ENCODE data around the gene FXYD7. TPM values are rescaled to one million over a fixed set of nuclear protein-coding genes. Genes with fewer than 3 reads are reported as not detected.

FXYD7 gene
- total and polyA plus RNA-seq, 12 donors: 0.10 to 0.37 (median 0.29) TPM; not detected in 8

GRCh38 chr19:35202722-35203688 lies 60.0 kb downstream of the FXYD7 start:
- Histone ChIP-seq H3K27me3 (peaks cover 0 to 4% (median 0%) of the 10 kb centered on the region in 7 donors), H3K36me3 (no peaks in the 10 kb centered on the region), H3K9me3 (no peaks in the 10 kb centered on the region), H3K27ac (peak overlapping the region in 1 of 10 donors; percentile 70), H3K4me1 (peaks cover 0 to 31% (median 0%) of the 10 kb centered on the region in 9 donors), H3K4me3 (no peak overlapping the region)
- WGBS, 2 donors: 88 to 89% methylated on average over 4 of the region's 4 CpGs
- TF ChIP-seq CTCF (IDR thresholded peaks at IDR 0.05): no peak
- DNase-seq (no peak), ATAC-seq (no peak)
- intact Hi-C loops (cut with DNase I): no loop called here

Other genes with a start within 250 kb of the FXYD7 start
- 1 to 10 TPM; 1.6 to 4.5 (median 2.6) TPM for gene ZNF30, start 216.4 kb upstream of the FXYD7 start, total RNA-seq
- 1 to 10 TPM; 1.4 to 4.1 TPM for gene ZNF30, start 216.4 kb upstream of the FXYD7 start, polyA plus RNA-seq
- gene ZNF792, start 179.0 kb upstream of the FXYD7 start, total RNA-seq: 1 to 10 TPM; 2.0 to 5.9 (median 4.0) TPM
- 1 to 10 TPM; 1.6 to 1.7 TPM for gene ZNF792, start 179.0 kb upstream of the FXYD7 start, polyA plus RNA-seq
- 10 to 100 TPM; 19.5 to 49.4 (median 30.3) TPM for gene GRAMD1A, start 142.9 kb upstream of the FXYD7 start, total RNA-seq
- 10 to 100 TPM; 38.7 to 40.9 TPM for gene GRAMD1A, start 142.9 kb upstream of the FXYD7 start, polyA plus RNA-seq
- gene SCN1B, start 112.8 kb upstream of the FXYD7 start, total RNA-seq: 10 to 100 TPM; 33.1 to 70.5 (median 41.5) TPM
- 10 to 100 TPM; 24.5 to 60.5 TPM for gene SCN1B, start 112.8 kb upstream of the FXYD7 start, polyA plus RNA-seq
- gene HPN, start 101.5 kb upstream of the FXYD7 start, total RNA-seq: 10 to 100 TPM in 1 of 10 donors, 1 to 10 TPM in 9; 2.8 to 13.1 (median 4.8) TPM
- gene HPN, start 101.5 kb upstream of the FXYD7 start, polyA plus RNA-seq: 1 to 10 TPM; 1.4 to 3.5 TPM
- gene FXYD3, start 27.4 kb upstream of the FXYD7 start, total RNA-seq: 1 to 10 TPM in 3 of 10 donors, under 1 TPM in 4, not detected in 3; 0.51 to 2.1 (median 0.74) TPM
- 1 to 10 TPM in 1 of 2 donors, under 1 TPM in 1; 0.78 to 2.7 TPM for gene FXYD3, start 27.4 kb upstream of the FXYD7 start, polyA plus RNA-seq
- gene LGI4, start 8.2 kb upstream of the FXYD7 start, total RNA-seq: 10 to 100 TPM in 2 of 10 donors, 1 to 10 TPM in 8; 4.3 to 12.5 (median 7.5) TPM
- 10 to 100 TPM in 1 of 2 donors, 1 to 10 TPM in 1; 8.9 to 30.0 TPM for gene LGI4, start 8.2 kb upstream of the FXYD7 start, polyA plus RNA-seq
- gene FXYD1, start 4.4 kb upstream of the FXYD7 start, total RNA-seq: 100 to 1,000 TPM; 451 to 819 (median 578) TPM
- 100 to 1,000 TPM; 251 to 605 TPM for gene FXYD1, start 4.4 kb upstream of the FXYD7 start, polyA plus RNA-seq
- gene FXYD5, start 11.5 kb downstream of the FXYD7 start, total RNA-seq: 10 to 100 TPM; 13.9 to 36.6 (median 18.1) TPM
- 10 to 100 TPM; 48.3 to 67.4 TPM for gene FXYD5, start 11.5 kb downstream of the FXYD7 start, polyA plus RNA-seq
- under 1 TPM in 1 of 10 donors, not detected in 9; 0.48 TPM for gene FAM187B, start 85.5 kb downstream of the FXYD7 start, total RNA-seq
- not detected for gene FAM187B, start 85.5 kb downstream of the FXYD7 start, polyA plus RNA-seq
- 1 to 10 TPM; 3.2 to 8.7 (median 5.2) TPM for gene LSR, start 105.7 kb downstream of the FXYD7 start, total RNA-seq
- gene LSR, start 105.7 kb downstream of the FXYD7 start, polyA plus RNA-seq: 10 to 100 TPM; 10.2 to 10.4 TPM
- 100 to 1,000 TPM; 134 to 185 (median 151) TPM for gene USF2, start 125.7 kb downstream of the FXYD7 start, total RNA-seq
- gene USF2, start 125.7 kb downstream of the FXYD7 start, polyA plus RNA-seq: 100 to 1,000 TPM; 125 to 171 TPM
- gene HAMP, start 139.3 kb downstream of the FXYD7 start, total RNA-seq: 1 to 10 TPM in 1 of 10 donors, under 1 TPM in 1, not detected in 8; 0.44 to 3.9 TPM
- 10 to 100 TPM in 1 of 2 donors, not detected in 1; 13.7 TPM for gene HAMP, start 139.3 kb downstream of the FXYD7 start, polyA plus RNA-seq
- gene MAG, start 148.9 kb downstream of the FXYD7 start, total RNA-seq: under 1 TPM in 1 of 10 donors, not detected in 9; 0.39 TPM
- under 1 TPM in 1 of 2 donors, not detected in 1; 0.04 TPM for gene MAG, start 148.9 kb downstream of the FXYD7 start, polyA plus RNA-seq
- gene CD22, start 185.9 kb downstream of the FXYD7 start, total RNA-seq: 1 to 10 TPM in 1 of 10 donors, under 1 TPM in 7, not detected in 2; 0.22 to 1.6 (median 0.49) TPM
- gene CD22, start 185.9 kb downstream of the FXYD7 start, polyA plus RNA-seq: under 1 TPM; 0.07 to 0.12 TPM
- gene FFAR1, start 204.6 kb downstream of the FXYD7 start, total RNA-seq: not detected
- gene FFAR1, start 204.6 kb downstream of the FXYD7 start, polyA plus RNA-seq: not detected
- gene FFAR3, start 215.2 kb downstream of the FXYD7 start, total RNA-seq: under 1 TPM in 2 of 10 donors, not detected in 8; 0.40 to 0.49 TPM
- gene FFAR3, start 215.2 kb downstream of the FXYD7 start, polyA plus RNA-seq: under 1 TPM in 1 of 2 donors, not detected in 1; 0.09 TPM
- gene GPR42, start 227.8 kb downstream of the FXYD7 start, total RNA-seq: not detected
- gene GPR42, start 227.8 kb downstream of the FXYD7 start, polyA plus RNA-seq: not detected